Measurements from ENCODE around the gene KCTD18.

The KCTD18 gene

GRCh38 chr2:200447139-200447855 is 62.6 kb downstream of the KCTD18 start:
- Histone ChIP-seq H3K4me3 (ENCODE audit: low read depth, low read length) (no peak overlapping the region), H3K27ac (ENCODE audit: low read depth, low read length) (no peak overlapping the region), H3K27me3 (ENCODE audit: insufficient read depth, low read length) (no peaks in the 10 kb centered on the region), H3K79me2 (ENCODE audit: control insufficient read depth, insufficient read depth, low read length, unreplicated experiment) (no peaks in the 10 kb centered on the region), H3K36me3 (ENCODE audit: insufficient read depth, low read length) (peaks cover 22% of the 10 kb centered on the region), H3K4me1 (ENCODE audit: control insufficient read depth, insufficient read depth, low read length, unreplicated experiment) (peaks cover 12% of the 10 kb centered on the region), H2AFZ (ENCODE audit: low read length, unreplicated experiment) (no peak overlapping the region)

GRCh38 chr2:200446612-200447011 is 63.3 kb downstream of the KCTD18 start:
- H3K79me2 ChIP-seq (ENCODE audit: control insufficient read depth, insufficient read depth, low read length, unreplicated experiment), result no peaks in the 10 kb centered on the region
- no peak overlapping the region for H2AFZ ChIP-seq (ENCODE audit: low read length, unreplicated experiment)
- peaks cover 19% of the 10 kb centered on the region for H3K4me1 ChIP-seq (ENCODE audit: control insufficient read depth, insufficient read depth, low read length, unreplicated experiment)
- no peak overlapping the region for H3K4me3 ChIP-seq (ENCODE audit: low read depth, low read length)
- peaks cover 22% of the 10 kb centered on the region for H3K36me3 ChIP-seq (ENCODE audit: insufficient read depth, low read length)
- no peak overlapping the region for H3K27ac ChIP-seq (ENCODE audit: low read depth, low read length)
- H3K27me3 ChIP-seq (ENCODE audit: insufficient read depth, low read length), result no peaks in the 10 kb centered on the region

- Histone ChIP-seq H3K4me3 (ENCODE audit: low read depth, low read length) (no peak overlapping the region), H3K36me3 (ENCODE audit: insufficient read depth, low read length) (peaks cover 28% of the 10 kb centered on the region), H3K79me2 (ENCODE audit: control insufficient read depth, insufficient read depth, low read length, unreplicated experiment) (no peaks in the 10 kb centered on the region), H3K4me1 (ENCODE audit: control insufficient read depth, insufficient read depth, low read length, unreplicated experiment) (peaks cover 22% of the 10 kb centered on the region), H3K27ac (ENCODE audit: low read depth, low read length) (no peak overlapping the region), H2AFZ (ENCODE audit: low read length, unreplicated experiment) (no peak overlapping the region), H3K27me3 (ENCODE audit: insufficient read depth, low read length) (no peaks in the 10 kb centered on the region)
These were observed 64.6 kb downstream of the KCTD18 start for GRCh38 chr2:200445284-200445683.

GRCh38 chr2:200444530-200444929 is 65.3 kb downstream of the KCTD18 start:
- Histone ChIP-seq H3K27me3 (ENCODE audit: insufficient read depth, low read length) (no peaks in the 10 kb centered on the region), H3K36me3 (ENCODE audit: insufficient read depth, low read length) (peaks cover 28% of the 10 kb centered on the region), H2AFZ (ENCODE audit: low read length, unreplicated experiment) (no peak overlapping the region), H3K4me3 (ENCODE audit: low read depth, low read length) (no peak overlapping the region), H3K79me2 (ENCODE audit: control insufficient read depth, insufficient read depth, low read length, unreplicated experiment) (no peaks in the 10 kb centered on the region), H3K27ac (ENCODE audit: low read depth, low read length) (no peak overlapping the region), H3K4me1 (ENCODE audit: control insufficient read depth, insufficient read depth, low read length, unreplicated experiment) (peaks cover 22% of the 10 kb centered on the region)

- no peak overlapping the region for H3K4me3 ChIP-seq (ENCODE audit: low read depth, low read length)
- H3K79me2 ChIP-seq (ENCODE audit: control insufficient read depth, insufficient read depth, low read length, unreplicated experiment), result no peaks in the 10 kb centered on the region
- peaks cover 22% of the 10 kb centered on the region for H3K4me1 ChIP-seq (ENCODE audit: control insufficient read depth, insufficient read depth, low read length, unreplicated experiment)
- no peak overlapping the region for H3K27ac ChIP-seq (ENCODE audit: low read depth, low read length)
- H2AFZ ChIP-seq (ENCODE audit: low read length, unreplicated experiment), result no peak overlapping the region
- peaks cover 23% of the 10 kb centered on the region for H3K36me3 ChIP-seq (ENCODE audit: insufficient read depth, low read length)
- H3K27me3 ChIP-seq (ENCODE audit: insufficient read depth, low read length), result no peaks in the 10 kb centered on the region
These were observed 66.0 kb downstream of the KCTD18 start for GRCh38 chr2:200443916-200444315.

- Histone ChIP-seq H3K79me2 (ENCODE audit: control insufficient read depth, insufficient read depth, low read length, unreplicated experiment) (no peaks in the 10 kb centered on the region), H3K36me3 (ENCODE audit: insufficient read depth, low read length) (peaks cover 20% of the 10 kb centered on the region), H3K4me1 (ENCODE audit: control insufficient read depth, insufficient read depth, low read length, unreplicated experiment) (peaks cover 22% of the 10 kb centered on the region), H2AFZ (ENCODE audit: low read length, unreplicated experiment) (no peak overlapping the region), H3K27me3 (ENCODE audit: insufficient read depth, low read length) (no peaks in the 10 kb centered on the region), H3K4me3 (ENCODE audit: low read depth, low read length) (no peak overlapping the region), H3K27ac (ENCODE audit: low read depth, low read length) (no peak overlapping the region)
These were observed 66.5 kb downstream of the KCTD18 start for GRCh38 chr2:200443376-200443775.

- H3K36me3 ChIP-seq (ENCODE audit: insufficient read depth, low read length), result peaks cover 22% of the 10 kb centered on the region
- no peak overlapping the region for H3K4me3 ChIP-seq (ENCODE audit: low read depth, low read length)
- H3K27ac ChIP-seq (ENCODE audit: low read depth, low read length), result no peak overlapping the region
- no peak overlapping the region for H2AFZ ChIP-seq (ENCODE audit: low read length, unreplicated experiment)
- H3K27me3 ChIP-seq (ENCODE audit: insufficient read depth, low read length), result no peaks in the 10 kb centered on the region
- no peaks in the 10 kb centered on the region for H3K79me2 ChIP-seq (ENCODE audit: control insufficient read depth, insufficient read depth, low read length, unreplicated experiment)
- H3K4me1 ChIP-seq (ENCODE audit: control insufficient read depth, insufficient read depth, low read length, unreplicated experiment), result peaks cover 22% of the 10 kb centered on the region
These were observed 67.4 kb downstream of the KCTD18 start for GRCh38 chr2:200442471-200442870.

- H2AFZ ChIP-seq (ENCODE audit: low read length, unreplicated experiment), result no peak overlapping the region
- no peak overlapping the region for H3K27ac ChIP-seq (ENCODE audit: low read depth, low read length)
- H3K4me3 ChIP-seq (ENCODE audit: low read depth, low read length), result no peak overlapping the region
- peaks cover 20% of the 10 kb centered on the region for H3K4me1 ChIP-seq (ENCODE audit: control insufficient read depth, insufficient read depth, low read length, unreplicated experiment)
- H3K27me3 ChIP-seq (ENCODE audit: insufficient read depth, low read length), result no peaks in the 10 kb centered on the region
- H3K36me3 ChIP-seq (ENCODE audit: insufficient read depth, low read length), result peaks cover 40% of the 10 kb centered on the region
- H3K79me2 ChIP-seq (ENCODE audit: control insufficient read depth, insufficient read depth, low read length, unreplicated experiment), result no peaks in the 10 kb centered on the region
These were observed 69.9 kb downstream of the KCTD18 start for GRCh38 chr2:200439981-200440380.

Measured in ACC112 (cell line).